ENCODE results near the gene TPST2.
"Not testable (repeated sequence)": the region's sequence is repeated elsewhere in the genome, so short reads cannot be mapped to it uniquely, and the experiment has no call there.

TPST2 gene

DNA sequence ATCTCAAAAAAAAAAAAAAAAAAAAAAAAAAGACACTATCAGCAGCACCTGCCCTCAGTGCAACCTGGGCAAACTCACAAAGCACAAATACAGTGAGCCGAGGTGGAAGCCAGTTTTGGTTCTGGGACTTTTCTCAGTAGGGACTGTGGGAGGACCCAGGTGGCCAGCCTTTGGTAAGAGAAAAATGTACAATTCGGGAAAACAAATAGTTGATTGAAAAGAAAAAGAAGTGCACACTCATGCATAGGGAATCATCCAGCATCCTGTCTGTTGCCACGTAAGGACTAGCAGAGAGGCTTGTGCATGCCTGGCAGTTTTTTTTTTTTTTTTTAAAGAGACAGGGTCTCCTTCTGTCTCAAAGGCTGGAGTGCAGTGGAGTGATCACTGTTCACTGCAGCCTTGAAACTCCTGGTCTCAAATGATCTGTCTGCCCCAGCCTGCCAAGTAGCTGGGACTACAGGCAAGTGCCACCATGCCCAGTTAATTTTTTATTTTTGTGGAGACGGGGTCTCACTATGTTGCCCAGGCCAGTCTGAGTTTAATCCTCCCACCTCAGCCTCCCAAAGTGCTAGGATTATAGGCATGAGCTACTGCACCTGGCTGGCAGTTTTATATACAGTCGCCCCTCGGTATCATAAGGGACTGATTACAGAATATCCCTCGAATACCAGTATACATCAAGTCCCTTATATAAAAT lies 36.7 kb downstream of the TPST2 start:
- DNase-seq: no peak

GRCh38 chr22:26552466-26552865 lies 37.5 kb downstream of the TPST2 start:
- no peak for DNase-seq

- DNase-seq: no peak
Measured at GRCh38 chr22:26551568-26551967, 38.4 kb downstream of the TPST2 start.

GRCh38 chr22:26550498-26551033 lies 39.4 kb downstream of the TPST2 start:
- no peak for DNase-seq

GRCh38 chr22:26549902-26550497 lies 39.9 kb downstream of the TPST2 start:
- no peak for DNase-seq

- no peak for DNase-seq
Measured at GRCh38 chr22:26548984-26549383, 40.9 kb downstream of the TPST2 start.

GRCh38 chr22:26548303-26548702 lies 41.6 kb downstream of the TPST2 start:
- DNase-seq: no peak

DNA sequence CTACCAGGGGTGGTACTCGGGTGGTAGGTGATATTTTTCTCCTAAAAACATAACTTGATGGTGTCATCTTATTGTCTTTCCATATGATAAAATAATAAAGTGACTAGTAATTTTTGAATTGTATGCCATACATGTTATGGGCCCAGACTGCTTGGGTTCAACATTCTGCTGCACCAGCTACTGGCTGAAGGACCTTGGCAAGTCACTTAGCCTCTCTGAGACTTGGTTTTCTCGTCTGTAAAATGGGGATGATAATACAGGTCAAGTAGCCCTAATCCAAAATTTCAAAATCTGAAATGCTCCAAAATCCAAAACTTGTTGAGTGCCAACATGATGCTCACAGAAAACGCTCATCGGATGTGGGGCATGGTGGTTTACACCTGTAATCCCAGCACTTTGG lies 42.1 kb downstream of the TPST2 start:
- no peak for DNase-seq

- DNase-seq: no peak
Measured at GRCh38 chr22:26547426-26547825, 42.5 kb downstream of the TPST2 start.

DNA sequence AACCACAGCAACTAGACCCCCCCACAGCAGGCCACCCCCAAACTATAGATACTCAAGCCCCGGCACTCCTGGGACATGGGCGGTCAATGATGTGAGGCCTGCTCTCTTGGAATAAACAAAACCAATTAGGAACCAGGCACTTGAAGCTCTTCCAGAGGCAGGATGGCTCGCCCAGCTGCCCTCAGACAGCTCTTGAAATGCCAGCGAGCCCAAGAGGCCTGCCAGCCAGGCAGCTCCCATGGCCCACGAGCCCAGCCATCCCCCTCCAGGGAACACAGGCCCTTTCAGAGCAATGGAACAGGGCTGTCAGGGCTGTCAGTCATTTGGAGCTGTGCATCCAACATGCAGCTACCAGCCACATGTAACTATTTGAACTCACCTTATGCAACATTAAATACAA lies 43.6 kb downstream of the TPST2 start:
- no peak for DNase-seq

DNA sequence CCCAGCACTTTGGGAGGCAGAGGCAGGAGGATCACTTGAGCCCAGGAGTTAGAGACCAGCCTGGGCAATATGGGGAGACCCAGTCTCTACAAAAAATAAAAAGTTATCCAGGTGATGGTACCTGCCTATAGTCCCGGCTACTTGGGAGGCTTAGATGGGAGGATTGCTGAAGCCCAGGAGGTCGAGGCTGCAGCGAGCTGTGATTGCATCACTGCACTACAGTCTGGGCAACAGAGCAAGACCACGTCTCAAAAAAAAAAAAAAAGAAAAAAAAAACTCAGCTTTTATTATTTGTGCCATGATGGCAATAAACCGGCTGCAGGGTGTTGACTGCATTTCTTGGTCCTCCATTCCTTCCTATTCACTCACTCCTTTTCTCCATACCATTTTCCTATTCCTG lies 44.1 kb downstream of the TPST2 start:
- no peak for DNase-seq

DNA sequence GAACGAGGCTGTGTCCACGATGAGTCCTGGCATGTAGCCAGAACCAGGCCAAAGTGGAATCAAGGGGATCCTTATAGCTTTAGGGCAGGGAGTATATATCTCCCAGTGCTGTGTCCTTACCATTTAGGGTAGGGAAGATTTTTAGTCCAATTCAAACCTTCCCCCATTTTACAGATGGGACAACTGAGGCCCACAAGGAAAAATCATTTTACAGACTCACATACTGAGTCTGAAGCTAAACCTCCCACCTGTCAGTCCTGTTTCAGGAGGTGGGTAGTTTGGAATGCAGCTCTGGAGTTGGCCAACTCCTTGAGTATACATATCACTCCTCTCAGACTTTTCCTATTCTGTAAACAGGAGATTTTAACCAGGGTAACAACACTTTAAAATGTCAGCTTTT lies 44.5 kb downstream of the TPST2 start:
- DNase-seq: no peak

GRCh38 chr22:26544489-26544888 lies 45.4 kb downstream of the TPST2 start:
- no peak for DNase-seq

- no peak for DNase-seq
Measured at GRCh38 chr22:26542831-26543230, 47.1 kb downstream of the TPST2 start.

- no peak for DNase-seq
Measured at GRCh38 chr22:26541167-26541819, 48.6 kb downstream of the TPST2 start.

GRCh38 chr22:26540119-26540518 lies 49.8 kb downstream of the TPST2 start:
- DNase-seq: no peak

DNA sequence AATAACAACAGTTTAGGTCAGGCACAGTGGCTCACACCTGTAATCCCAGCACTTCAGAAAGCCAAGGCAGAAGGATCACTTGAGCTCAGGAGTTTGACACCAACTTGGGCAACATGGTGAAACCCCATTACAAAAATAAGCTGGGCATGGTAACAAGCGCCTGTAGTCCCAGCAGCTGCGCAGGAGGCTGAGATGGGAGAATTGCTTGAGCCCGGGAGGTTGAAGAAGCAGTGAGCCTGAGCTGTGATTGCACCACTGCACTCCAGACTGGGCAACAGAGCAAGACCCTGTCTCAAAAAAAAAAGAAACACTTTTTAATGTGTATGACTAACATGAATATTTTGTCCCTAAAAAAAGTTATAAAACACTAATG lies 53.2 kb downstream of the TPST2 start:
- DNase-seq: no peak

DNA sequence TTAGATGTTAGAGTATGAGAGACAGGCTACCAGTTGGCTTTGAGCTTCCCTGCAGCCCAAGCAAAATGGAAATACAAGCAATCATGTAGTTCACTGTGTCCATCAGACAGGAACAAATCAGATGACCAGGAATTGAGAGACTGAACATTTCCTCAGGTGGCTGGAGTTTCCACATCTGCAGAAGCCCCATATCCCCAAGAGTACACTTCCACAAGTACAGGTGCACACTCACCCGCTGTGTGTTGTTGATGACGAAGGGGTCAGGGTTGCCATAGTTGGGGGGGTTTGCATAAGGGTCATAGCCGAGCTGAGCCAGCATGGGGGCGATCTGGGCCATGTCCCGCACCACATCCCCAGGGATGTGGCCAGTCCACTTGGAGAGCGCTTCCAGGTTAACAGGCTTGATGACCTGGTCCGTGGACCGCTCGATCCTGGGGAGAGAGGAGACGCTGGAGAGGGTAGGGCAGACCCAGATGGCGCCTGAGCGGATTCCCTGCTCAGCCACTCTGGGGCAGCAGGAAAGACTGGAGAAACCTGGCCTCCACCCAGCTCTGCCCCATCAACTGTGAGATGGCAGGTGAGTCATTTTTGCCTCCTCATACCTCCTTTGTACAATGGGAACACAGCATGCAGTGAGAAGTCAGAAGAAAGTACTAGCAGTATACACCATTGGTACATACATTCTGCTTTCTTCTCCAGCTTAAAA lies 53.7 kb downstream of the TPST2 start:
- DNase-seq: no peak

DNA sequence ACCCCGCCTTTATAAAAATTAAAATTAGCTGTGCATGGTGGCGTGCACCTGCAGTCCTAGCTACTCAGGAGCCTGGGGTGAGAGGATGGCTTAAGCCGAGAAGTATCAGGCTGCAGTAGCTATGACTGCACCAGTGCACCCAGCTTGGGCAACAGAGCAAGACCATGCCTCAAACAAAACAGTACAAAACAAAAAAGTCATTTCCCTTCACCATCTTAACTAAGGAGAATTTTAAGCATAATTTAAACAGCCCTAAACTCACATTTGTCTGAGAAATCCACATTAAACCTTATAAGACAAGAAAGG lies 54.4 kb downstream of the TPST2 start:
- no peak for DNase-seq

DNA sequence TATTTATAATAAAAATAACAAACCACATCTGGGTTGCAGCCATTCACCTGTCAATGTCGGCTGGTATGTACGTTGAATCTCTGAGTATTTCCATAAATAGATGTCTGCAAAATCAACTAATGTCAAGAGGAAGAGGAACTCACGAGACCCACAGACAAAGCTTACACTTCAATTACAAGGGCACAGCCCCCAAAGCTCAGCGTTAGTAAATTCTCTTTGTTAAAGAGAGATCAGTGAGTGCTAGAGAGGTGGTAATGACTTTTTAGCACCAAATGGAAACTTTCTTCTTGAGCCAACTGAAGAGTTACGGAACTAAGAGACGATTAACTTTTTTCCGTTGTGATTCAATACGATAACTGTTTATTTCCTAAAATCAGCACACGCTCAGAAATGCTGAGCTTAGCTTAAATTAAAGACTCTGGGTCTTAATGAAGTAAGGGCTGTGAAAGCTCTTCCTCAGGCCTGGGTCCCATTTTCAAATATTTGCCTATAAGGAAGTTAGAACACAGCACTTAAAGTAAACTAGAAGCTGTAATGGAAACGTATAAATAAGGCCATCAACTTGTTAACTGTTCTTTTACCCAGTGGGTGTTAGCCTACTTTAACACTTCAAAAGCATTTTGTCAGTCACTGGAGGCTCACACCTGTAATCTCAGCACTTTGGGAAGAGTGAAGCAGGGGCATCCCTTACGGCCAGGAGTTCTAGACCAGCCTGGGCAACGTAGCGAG lies 54.9 kb downstream of the TPST2 start:
- DNase-seq: no peak

DNA sequence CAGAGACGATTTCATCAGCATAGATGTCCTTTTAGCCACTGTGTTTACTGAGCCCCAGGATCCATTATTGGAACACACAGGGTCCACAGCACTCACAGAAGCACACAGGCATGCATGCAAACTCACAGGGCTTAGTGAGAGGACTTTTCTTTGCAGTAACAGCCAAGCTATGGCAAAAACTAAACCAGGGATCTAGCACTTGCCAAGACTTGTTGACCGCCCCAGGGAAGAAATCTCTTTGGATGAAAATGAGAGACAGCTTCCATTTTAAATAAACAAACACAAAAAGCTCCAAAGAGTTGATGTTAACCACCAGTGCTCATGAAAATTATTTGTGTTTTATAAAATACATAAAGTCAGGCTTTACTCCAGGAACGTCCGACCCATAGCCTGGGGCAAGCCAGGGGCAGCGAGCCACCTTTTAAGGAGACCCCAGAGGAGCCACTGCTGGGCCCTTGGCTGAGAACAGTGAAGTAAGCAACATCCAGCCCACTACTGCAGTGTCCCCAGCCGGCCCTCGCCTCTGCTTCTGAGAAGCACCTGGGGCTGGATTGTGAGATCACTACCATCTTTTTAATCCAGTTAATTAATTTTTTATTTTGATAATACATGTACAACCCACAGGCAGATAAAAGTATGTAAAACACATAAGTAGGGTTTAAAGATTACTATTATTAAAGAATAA lies 55.6 kb downstream of the TPST2 start:
- no peak for DNase-seq

GRCh38 chr22:26529345-26529744 lies 60.6 kb downstream of the TPST2 start:
- DNase-seq: no peak

DNA sequence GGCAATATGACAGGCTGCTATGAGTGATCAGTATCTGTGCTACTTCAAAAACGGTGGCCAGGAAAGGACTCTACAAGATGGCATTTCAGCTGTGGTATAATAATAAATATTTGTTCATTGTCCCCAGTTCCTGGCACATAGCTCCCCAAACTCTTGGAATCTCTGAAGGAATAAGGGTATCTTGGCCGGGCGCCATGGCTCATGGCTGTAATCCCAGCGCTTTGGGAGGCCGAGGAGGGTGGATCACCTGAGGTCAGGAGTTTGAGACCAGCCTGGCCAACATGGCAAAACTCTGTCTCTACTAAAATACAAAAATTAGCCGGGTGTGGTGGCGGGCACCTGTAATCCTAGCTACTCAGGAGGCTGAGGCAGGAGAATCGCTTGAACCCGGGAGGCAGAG lies 61.4 kb downstream of the TPST2 start:
- DNase-seq: not testable (repeated sequence)

All from NCI-H1436 (cell line).